Upper lobe of left lung (tissue), 4 donors: Measurements from ENCODE around the gene NPC1.

Experiments
- CTCF ChIP-seq, 6 experiments: fragments of 450-650 bp in 4 of 6; fragments of 200-600 bp in 2 of 6; sonication (generic) in 2 of 6; IDR thresholded peaks; one replicate each; pipeline ENCODE4 v1.5.1; 2016 to 2019; ENCODE audit warnings: antibody characterized with exemption in 6 of 6
- EP300 ChIP-seq, 4 donors: sonication (generic); formaldehyde crosslinking; IDR thresholded peaks; one replicate each; pipeline ENCODE4 v1.5.1; 2017; ENCODE audit warnings: antibody characterized with exemption in 4 of 4, control low read depth in 2 of 4
- POLR2AphosphoS5 ChIP-seq, 2 donors: sonication (generic); formaldehyde crosslinking; IDR thresholded peaks; one replicate each; pipeline ENCODE4 v1.5.1; 2017; ENCODE audit warnings: antibody characterized with exemption in 2 of 2

GRCh38 chr18:23515911-23516546 is 70.3 kb downstream of the NPC1 start:
- TF ChIP-seq POLR2AphosphoS5 (IDR thresholded peaks at IDR 0.05), result no peak
- peak; percentile 66 to 84 (median 78) for TF ChIP-seq CTCF (IDR thresholded peaks at IDR 0.05)
- no peak for TF ChIP-seq EP300 (IDR thresholded peaks at IDR 0.05)
